Lung (tissue), 12 donors: ENCODE data around the gene KCNG2. TPM values are rescaled to one million over a fixed set of nuclear protein-coding genes. Genes with fewer than 3 reads are reported as not detected.

ENCODE experiments used
- ATAC-seq: fragments of 200-7000 bp; cut with Tn5 transposase; one replicate; pipeline ENCODE4 v1.9.1; 2020; ENCODE audit warnings: moderate number of reproducible peaks; ENCODE audit not compliant: insufficient read depth, low FRiP score
- DNase-seq, 3 donors: peaks; one replicate each; pipeline ENCODE4 v3.0.0-alpha.2; 2013 to 2017
- H3K27ac ChIP-seq, 2 donors: one replicate each; pipeline ENCODE4 v1.5.1; 2013; ENCODE audit warnings: mild to moderate bottlenecking in 2 of 2, moderate library complexity in 2 of 2, control low read depth in 1 of 2, inconsistent platforms in 1 of 2, low read depth in 1 of 2, low read length in 1 of 2
- H3K27me3 ChIP-seq, 3 donors: one replicate each; pipeline ENCODE4 v1.5.1; 2013; ENCODE audit warnings: low read length in 2 of 3; ENCODE audit not compliant: control insufficient read depth in 3 of 3, insufficient read depth in 3 of 3
- H3K36me3 ChIP-seq, 4 donors: one replicate each; pipeline ENCODE4 v1.5.1; 2013; ENCODE audit warnings: low read length in 4 of 4, mild to moderate bottlenecking in 1 of 4, moderate library complexity in 1 of 4; ENCODE audit not compliant: control insufficient read depth in 4 of 4, insufficient read depth in 4 of 4
- H3K4me1 ChIP-seq, 5 donors: one replicate each; pipeline ENCODE4 v1.5.1; 2013; ENCODE audit warnings: low read length in 5 of 5, mild to moderate bottlenecking in 2 of 5, moderate library complexity in 1 of 5; ENCODE audit not compliant: control insufficient read depth in 5 of 5, insufficient read depth in 5 of 5
- H3K4me3 ChIP-seq: one replicate; pipeline ENCODE4 v1.5.1; 2013; ENCODE audit warnings: mild to moderate bottlenecking, control low read depth, moderate library complexity
- H3K9ac ChIP-seq, 2 donors: one replicate each; pipeline ENCODE4 v1.5.1; 2013; ENCODE audit warnings: low read length in 2 of 2, control low read depth in 1 of 2; ENCODE audit not compliant: insufficient read depth in 1 of 2
- H3K9me3 ChIP-seq, 4 donors: one replicate each; pipeline ENCODE4 v1.5.1; 2013; ENCODE audit warnings: low read length in 3 of 4, mild to moderate bottlenecking in 1 of 4, moderate library complexity in 1 of 4; ENCODE audit not compliant: control insufficient read depth in 4 of 4, insufficient read depth in 3 of 4
- CTCF ChIP-seq: IDR thresholded peaks from 2 replicates; pipeline ENCODE4 v1.5.1; 2012; ENCODE audit warnings: mild to moderate bottlenecking; ENCODE audit errors: control extremely low read depth, extremely low read depth
- WGBS, 2 donors: extraction: QIAGEN DNeasy Blood & Tissue Kit; methylation state at CpG; one replicate each; pipeline ENCODE4 v1.1.7; 2013; 5-methylcytosine and 5-hydroxymethylcytosine counted together
- polyA plus RNA-seq, 2 donors: library from polyadenylated mRNA; stranded (reverse); fragments of 200-250 nt; gene quantifications; one replicate each; pipeline ENCODE4 v1.2.1, GENCODE V29; 2013
- total RNA-seq, 2 donors: library from RNA; depleted of rRNA in 1 of 2; stranded (reverse); fragments of >200 nt in 1 of 2; gene quantifications; one replicate each; pipeline ENCODE4 v1.2.1, GENCODE V29; 2014 to 2021
- donor health status: control.
- donor health status: control.
- donor health status: Bipolar disorder and iron deficiency.
- donor health status: healthy.
- donor health status: DM: yes; HTN: yes; CAD: no.

KCNG2 gene
- total and polyA plus RNA-seq, 4 donors: 0.16 to 1.8 (median 1.2) TPM

- Histone ChIP-seq H3K27me3 (peaks cover 15 to 44% (median 39%) of the 10 kb centered on the region in 3 donors), H3K27ac (no peak overlapping the region), H3K36me3 (no peaks in the 10 kb centered on the region), H3K4me1 (peaks cover 0 to 14% (median 4%) of the 10 kb centered on the region in 5 donors), H3K9me3 (peaks cover 0 to 8% (median 0%) of the 10 kb centered on the region in 4 donors), H3K4me3 (no peak overlapping the region), H3K9ac (no peak overlapping the region)
- no peak for TF ChIP-seq CTCF
- WGBS, 2 donors: 67% methylated on average over 30 of the region's 30 CpGs
- DNase-seq (no peak), ATAC-seq (no peak)
Observed at GRCh38 chr18:79799619-79800370, 2.1 kb downstream of the KCNG2 start.

- Histone ChIP-seq H3K27me3 (peaks cover 15 to 41% (median 38%) of the 10 kb centered on the region in 3 donors), H3K9me3 (peaks cover 0 to 6% (median 0%) of the 10 kb centered on the region in 4 donors), H3K4me3 (no peak overlapping the region), H3K36me3 (no peaks in the 10 kb centered on the region), H3K27ac (no peak overlapping the region), H3K9ac (no peak overlapping the region), H3K4me1 (peaks cover 0 to 14% (median 4%) of the 10 kb centered on the region in 5 donors)
- ATAC-seq (no peak), DNase-seq (no peak)
- TF ChIP-seq CTCF: no peak
- WGBS, 2 donors: 91 to 95% methylated on average over 39 of the region's 39 CpGs
Observed at GRCh38 chr18:79800371-79801180, 2.8 kb downstream of the KCNG2 start.

GRCh38 chr18:79801217-79801616, 3.5 kb downstream of the KCNG2 start:
- 91 to 95% methylated on average over 13 of the region's 13 CpGs for WGBS, 2 donors
- Histone ChIP-seq H3K9me3 (peaks cover 0 to 6% (median 0%) of the 10 kb centered on the region in 4 donors), H3K36me3 (no peaks in the 10 kb centered on the region), H3K4me3 (no peak overlapping the region), H3K27ac (no peak overlapping the region), H3K27me3 (peaks cover 15 to 35% (median 33%) of the 10 kb centered on the region in 3 donors), H3K9ac (no peak overlapping the region), H3K4me1 (peaks cover 0 to 14% (median 4%) of the 10 kb centered on the region in 5 donors)
- DNase-seq (no peak), ATAC-seq (no peak)
- no peak for TF ChIP-seq CTCF
